Stimulated activated naive CD8-positive, alpha-beta T cell treated with anti-CD3 and anti-CD28 coated beads, Interleukin-15, Interleukin-2, amounts not matched to agents 100 U/mL and 50 U/mL, for 24 hours (primary cell): Measurements from ENCODE around the gene ABHD16B.
"Not testable (repeated sequence)": the region's sequence is repeated elsewhere in the genome, so short reads cannot be mapped to it uniquely, and the experiment has no call there.

ENCODE experiments used
- ATAC-seq: fragments of 150-1000 bp; cut with Tn5 transposase; one replicate; pipeline ENCODE4 v1.10.0; 2021
- DNase-seq: peaks from one replicate; pipeline ENCODE4 v3.0.0; 2021

ABHD16B gene

DNA sequence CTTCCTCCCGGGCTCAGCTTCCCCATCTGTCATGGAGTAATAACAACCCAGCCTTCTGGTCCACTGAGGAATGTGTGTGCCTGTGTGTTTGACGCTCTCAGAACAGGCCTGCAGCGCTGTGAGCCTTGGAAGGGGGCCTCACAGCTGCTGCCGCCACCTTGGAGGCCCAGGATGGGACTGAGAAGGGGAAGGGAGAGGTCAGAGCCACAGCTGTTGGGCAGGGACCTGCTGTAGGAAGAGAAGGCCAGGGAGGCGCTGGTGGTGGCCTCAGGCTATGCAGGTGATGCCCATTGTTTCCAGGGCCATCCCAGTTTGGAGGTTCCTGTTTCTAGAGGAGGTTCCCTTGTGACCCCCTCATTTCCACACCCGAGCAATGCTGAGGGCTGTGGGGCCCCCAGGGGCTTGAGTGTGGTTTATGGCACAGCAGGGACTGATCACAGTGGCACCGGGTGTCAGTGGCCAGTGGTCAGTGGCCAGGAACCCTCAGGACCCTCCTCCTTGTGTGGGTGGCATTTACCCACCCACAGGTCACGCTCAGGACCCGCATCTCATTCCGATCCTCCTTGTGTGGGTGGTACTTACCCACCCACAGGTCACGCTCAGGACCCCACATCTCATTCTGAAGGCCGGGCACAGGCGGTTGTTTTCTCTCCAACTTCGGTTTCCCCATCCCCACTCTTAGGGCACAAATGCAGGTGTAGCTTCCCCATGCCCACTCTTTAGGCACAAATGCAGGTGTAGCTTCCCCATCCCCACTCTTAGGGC lies 17.8 kb downstream of the ABHD16B start:
- DNase-seq (no peak), ATAC-seq (no peak)

- not testable (repeated sequence) for ATAC-seq, DNase-seq
These were observed 19.6 kb downstream of the ABHD16B start for GRCh38 chr20:63880901-63881300.

DNA sequence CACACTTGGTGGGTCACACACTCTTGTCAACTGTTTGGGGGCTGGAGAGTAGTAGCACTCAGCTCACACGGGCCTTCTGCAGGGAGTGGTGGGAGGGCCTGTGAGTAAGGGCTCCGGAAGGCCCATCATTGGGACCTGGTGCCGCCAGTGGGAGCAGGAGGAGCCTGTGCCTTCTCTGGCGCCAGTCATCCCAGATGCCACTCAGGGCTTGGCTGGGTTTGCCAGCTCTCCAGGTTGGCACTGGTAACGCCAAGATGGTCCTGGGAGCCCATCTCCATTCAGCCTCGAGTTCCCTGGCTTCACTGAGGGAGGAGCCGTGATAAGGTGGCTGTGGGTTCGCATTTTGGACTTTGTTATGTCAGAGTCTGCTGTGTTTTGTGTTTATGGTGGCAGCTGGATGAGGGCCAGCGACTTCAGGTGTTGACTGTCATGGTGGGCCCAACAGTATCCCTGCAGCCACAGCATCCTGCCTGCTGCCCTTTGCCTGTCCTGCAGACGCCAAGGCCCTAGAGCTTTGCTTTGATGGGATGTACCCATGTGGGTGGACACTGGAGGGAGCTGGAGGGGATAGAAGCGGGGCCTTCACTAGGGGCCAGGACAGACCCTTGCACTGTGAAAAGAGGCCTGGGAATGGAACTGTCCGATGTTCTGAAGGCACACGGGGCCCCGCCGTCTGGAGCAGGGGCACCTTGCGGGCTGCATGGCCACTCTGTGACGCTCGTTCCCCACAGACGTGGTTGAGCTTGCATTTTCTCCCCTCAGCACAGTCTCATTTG lies 20.3 kb downstream of the ABHD16B start:
- DNase-seq (no peak), ATAC-seq (no peak)

GRCh38 chr20:63882257-63883200 lies 21.2 kb downstream of the ABHD16B start:
- no peak for ATAC-seq
- no peak for DNase-seq

- ATAC-seq, result no peak
- no peak for DNase-seq
These were observed 21.9 kb downstream of the ABHD16B start for GRCh38 chr20:63883201-63883593.

- ATAC-seq (no peak), DNase-seq (no peak)
These were observed 23.4 kb downstream of the ABHD16B start for GRCh38 chr20:63884506-63885263.

DNA sequence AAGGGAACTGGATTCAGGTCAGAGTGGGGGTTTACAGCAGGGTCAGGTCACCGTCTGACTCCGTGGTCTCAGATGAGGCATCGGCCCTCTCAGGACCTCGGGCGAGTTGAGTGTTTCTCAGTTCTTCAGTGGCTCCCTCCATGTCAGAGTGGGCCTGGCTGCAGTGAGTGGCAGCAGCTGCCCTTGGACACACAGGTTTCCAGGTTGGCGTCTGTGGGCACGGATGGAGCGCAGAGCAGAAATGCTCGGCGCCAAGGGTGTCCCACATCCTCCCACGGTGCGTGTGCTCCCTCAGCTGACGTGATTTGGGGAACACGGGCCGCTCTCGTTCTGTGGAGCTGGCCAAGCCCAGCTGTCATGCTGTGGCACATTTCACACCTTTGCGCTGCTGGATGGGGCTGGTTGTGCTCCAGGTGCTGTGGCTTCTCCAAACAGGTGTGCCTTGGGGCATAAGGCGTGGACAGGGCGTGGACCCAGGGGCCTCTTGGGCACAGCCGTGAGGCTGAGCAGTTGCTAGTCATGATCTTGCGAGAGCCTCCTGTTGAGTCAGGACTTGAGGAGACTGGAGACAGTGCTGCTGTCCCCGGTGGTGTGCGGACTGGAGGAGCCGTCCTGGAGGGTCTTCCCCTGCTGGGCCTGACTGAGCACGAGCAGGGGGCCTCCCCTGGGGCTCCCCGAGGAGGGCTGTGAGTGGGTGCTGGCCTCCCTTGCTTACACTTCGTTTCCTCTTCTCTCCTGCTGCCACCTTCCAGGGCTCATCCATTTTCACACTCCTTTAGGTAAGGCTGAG lies 24.2 kb downstream of the ABHD16B start:
- ATAC-seq, result peak; percentile 35
- DNase-seq, result no peak

GRCh38 chr20:63886054-63886419 lies 24.7 kb downstream of the ABHD16B start:
- no peak for ATAC-seq

DNA sequence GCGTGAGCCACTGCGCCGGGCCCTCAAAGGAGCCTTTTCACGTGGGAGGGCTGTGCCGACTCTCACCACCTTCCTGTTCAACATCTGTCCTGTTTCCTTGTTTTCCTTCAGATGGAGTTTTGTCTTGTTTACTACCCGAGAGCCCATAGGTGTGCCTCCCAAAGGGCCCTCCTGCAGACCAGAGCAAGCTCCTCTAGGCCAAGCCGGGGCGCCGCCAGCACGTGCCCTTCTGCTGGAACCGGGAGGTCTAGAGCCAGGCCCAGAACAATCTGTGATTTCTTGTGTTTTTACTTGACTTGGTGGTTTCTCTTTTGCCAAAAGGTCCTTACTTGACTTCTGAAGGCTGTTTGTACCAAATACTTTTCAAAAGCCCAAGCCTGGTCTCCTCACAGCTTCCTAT lies 25.6 kb downstream of the ABHD16B start:
- ATAC-seq, result no peak

More at GRCh38 chr20:63886054-63886419, 24.7 kb downstream of the ABHD16B start:
- no peak for DNase-seq

GRCh38 chr20:63889241-63890200 lies 28.2 kb downstream of the ABHD16B start:
- no peak for ATAC-seq
- no peak for DNase-seq

More for the DNA sequence above, 25.6 kb downstream of the ABHD16B start:
- no peak for DNase-seq

DNA sequence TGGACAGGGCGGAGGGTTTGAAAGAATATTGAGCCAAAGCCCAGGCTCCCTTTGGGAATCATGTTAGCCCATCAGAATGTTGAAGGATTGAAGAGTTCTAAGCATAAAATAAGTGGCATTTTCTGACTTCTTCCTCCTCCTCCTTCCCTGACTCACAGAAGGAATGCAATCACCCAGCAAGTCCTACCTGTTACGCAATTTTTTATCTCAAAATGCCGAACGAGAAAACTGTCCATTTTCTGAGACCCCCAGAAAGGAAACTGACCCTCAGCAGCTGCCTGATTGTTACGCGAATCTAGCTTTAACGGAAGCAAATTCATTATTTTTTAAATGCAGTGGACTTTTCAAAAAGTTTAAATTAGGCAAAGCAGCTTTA lies 28.9 kb downstream of the ABHD16B start:
- ATAC-seq (no peak), DNase-seq (no peak)

GRCh38 chr20:63890616-63891015 lies 29.3 kb downstream of the ABHD16B start:
- no peak for ATAC-seq
- DNase-seq, result no peak

GRCh38 chr20:63891061-63892002 lies 30.0 kb downstream of the ABHD16B start:
- no peak for ATAC-seq
- no peak for DNase-seq

GRCh38 chr20:63892402-63892801 lies 31.1 kb downstream of the ABHD16B start:
- ATAC-seq, result no peak
- no peak for DNase-seq

GRCh38 chr20:63893999-63894357 lies 32.7 kb downstream of the ABHD16B start:
- ATAC-seq, result no peak
- no peak for DNase-seq

- DNase-seq (peak; percentile 97), ATAC-seq (peak; percentile 85)
These were observed 33.3 kb downstream of the ABHD16B start, which contains the start of gene DNAJC5 for GRCh38 chr20:63894358-63895201. Gene DNAJC5 (plus strand): TSS chr20:63895126. CDS start chr20:63928346, 33,220 bp downstream.

GRCh38 chr20:63895202-63895951 lies 34.1 kb downstream of the ABHD16B start:
- DNase-seq (no peak), ATAC-seq (peak; percentile 2)
